Measurements from ENCODE around the gene CIDEC.
A peak's percentile ranks its signal among the peaks of the same experiment; 100 is the strongest.
"Not testable (repeated sequence)": the region's sequence is repeated elsewhere in the genome, so short reads cannot be mapped to it uniquely, and the experiment has no call there.

The CIDEC gene

GRCh38 chr3:9900965-9901415 is 20.9 kb upstream of the CIDEC start:
- DNase-seq, result not testable (repeated sequence)

GRCh38 chr3:9899289-9899791 is 19.3 kb upstream of the CIDEC start:
- no peak for DNase-seq

DNA sequence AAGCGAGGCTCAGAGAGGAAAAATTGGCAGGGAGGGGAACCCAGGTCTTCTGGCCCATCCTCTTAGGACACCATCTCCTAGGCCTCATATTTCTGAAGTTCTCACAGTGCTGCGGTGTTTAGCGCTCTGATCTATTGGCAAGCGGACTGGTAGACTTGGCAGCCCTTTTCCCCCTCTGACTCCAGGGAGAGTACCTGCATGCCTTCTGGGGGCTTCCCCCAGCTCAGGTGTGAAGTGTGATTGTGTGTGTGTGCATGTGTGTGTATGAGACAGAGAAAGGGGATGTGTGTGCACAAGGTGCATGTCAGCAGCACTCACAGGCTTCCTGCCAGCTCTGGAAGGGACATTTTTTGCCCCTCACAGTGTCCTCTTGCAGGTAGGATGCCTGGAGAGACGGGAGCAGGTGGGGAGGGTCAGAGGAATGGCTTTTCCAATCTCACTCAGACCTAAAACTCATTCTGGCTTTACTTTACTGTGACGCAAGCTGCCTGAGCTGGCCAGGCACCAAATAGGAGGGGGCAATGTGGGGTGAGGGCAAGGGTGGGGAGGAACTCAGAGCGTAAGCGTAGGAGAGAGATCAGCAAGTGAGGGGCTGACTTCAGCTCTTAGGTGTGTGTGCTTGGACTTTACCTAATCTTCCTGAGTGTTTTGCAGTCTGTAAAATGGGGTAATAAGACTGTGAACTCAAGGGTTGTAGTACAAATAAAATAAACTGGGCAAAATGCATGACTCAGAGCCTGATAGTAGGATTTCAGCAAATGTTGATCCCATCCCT is 18.6 kb upstream of the CIDEC start:
- no peak for DNase-seq

DNA sequence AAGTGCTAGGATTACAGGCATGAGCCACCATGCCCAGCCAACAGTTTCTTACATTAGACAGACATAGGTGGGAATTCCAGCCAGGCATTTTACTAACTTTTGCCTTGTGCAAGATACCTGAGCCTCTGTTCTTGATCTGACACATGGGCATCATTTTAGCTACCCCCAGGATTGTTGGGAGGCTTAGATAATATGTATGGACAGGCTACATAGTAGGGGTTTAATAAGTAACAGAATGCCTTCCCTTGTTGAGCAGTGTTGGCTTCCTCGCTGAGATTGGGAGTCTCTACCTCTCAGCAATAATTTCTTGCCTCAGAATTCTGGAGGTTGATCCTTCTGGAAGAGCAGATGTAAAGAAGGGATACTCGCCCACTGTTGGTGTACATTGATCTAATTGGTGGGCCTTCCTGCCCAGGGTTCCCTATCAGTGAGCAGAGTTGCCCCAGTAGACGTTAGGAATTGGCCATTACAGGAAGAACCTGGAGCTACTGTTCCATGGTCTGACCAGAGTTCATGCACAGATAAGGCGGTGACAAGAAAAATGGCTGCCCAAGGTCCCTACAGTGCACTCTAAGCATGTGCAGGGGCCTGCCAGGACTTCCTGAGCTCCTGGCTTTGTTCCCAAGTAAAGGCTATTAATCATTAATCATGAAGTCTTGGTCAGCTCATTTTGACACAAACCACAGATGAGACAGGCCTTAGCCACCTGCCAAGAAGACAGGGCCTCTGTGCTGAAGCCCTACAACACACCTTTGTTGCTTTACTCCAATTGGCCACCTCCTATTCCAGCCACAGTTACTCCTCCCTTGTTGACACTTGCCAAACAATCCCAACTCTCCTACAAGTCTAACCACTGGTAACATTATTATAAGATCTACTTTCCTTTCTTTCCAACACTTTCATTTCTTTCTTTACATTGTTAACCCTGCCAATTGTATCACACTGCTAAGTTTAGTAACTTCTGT is 17.6 kb upstream of the CIDEC start:
- DNase-seq, result no peak

GRCh38 chr3:9896755-9897407 is 16.8 kb upstream of the CIDEC start:
- not testable (repeated sequence) for DNase-seq

GRCh38 chr3:9895715-9896114 is 15.7 kb upstream of the CIDEC start:
- not testable (repeated sequence) for DNase-seq

GRCh38 chr3:9893739-9894138 is 13.7 kb upstream of the CIDEC start:
- no peak for DNase-seq

DNA sequence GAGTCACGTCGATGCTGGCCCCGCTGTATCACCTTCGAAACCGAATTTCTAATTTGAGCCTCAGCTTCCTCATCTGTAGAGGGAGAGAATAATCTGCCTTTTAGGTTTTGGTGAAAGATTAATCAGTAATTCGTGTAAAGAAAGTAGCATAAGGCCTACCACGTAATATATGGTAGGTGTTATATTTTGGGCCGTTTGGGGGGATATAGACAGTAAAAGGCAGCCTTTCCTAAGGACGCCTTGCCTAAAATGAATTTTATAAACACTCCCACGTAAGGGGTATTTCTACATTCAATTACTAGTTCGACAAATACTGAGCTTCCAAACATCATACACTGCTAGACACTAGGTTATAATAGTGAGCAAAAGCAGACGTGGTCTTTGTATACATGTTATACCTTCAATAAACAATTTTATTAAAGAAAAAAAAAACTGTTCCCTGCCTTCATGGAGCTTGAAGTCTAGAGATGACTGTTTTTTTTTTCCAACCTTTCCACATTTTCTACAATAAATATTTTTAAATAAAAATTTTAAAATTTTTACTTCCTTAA is 11.1 kb upstream of the CIDEC start:
- DNase-seq, result no peak

- DNase-seq, result peak; percentile 86
These were observed 10.4 kb upstream of the CIDEC start, which contains the start of gene JAGN1 for GRCh38 chr3:9890249-9891071. JAGN1 (plus strand) TSS chr3:9890610; CDS start chr3:9890723, 113 bp downstream.

DNA sequence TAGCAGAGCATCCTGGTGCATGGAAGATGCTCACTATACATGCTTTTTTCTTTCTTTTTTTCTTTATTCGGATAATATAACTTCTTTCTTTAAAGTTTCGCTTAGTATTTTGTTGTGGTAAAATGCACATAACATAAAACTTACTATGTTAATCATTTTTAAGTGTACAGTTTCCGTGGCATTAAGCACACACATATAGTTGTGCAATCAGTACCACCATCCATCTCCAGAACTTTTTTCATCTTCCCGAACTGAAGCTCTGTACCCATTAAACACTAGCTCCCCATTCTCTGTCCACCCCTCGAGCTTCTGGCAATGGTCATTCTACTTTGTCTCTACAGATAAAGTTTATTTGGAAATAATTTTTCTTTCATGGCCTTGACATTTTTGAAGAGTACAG is 9.4 kb upstream of the CIDEC start:
- no peak for DNase-seq

DNA sequence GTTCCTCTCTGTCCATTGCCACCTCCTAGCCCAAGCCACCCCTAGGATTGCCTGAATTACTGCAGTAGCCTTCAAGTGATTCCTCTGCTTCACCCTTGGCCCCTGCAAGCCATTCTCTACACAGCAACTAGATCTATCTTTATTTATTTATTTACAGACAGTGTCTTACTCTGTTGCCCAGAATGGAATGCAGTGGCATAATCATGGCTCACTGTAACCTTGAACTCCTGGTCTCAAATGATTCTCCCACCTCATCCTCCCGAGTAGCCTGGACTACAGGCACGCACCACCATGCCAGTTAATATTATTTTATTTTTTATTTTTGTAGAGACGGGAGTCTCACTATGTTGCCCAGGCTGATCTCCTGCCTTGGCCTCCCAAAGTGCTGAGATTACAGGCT is 8.5 kb upstream of the CIDEC start:
- DNase-seq, result no peak

GRCh38 chr3:9887480-9887879 is 7.4 kb upstream of the CIDEC start:
- DNase-seq, result no peak

DNA sequence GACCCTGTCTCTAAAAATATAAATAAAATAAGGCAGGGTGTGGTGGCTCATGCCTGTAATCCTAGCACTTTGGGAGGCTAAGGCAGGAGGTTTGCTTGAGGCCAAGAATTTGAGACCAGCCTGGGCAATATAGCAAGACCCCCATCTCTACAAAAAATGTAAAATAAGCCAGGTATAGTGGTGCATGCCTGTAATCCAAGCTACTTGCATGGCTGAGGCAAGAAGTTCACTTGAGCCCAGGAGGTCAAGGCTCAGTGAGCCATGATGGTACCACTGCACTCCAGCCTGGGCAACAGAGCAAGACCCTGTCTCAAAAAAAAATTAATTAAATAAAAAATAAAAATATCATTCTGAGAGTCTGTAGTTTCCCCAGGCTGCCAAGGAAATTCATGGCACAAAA is 6.3 kb upstream of the CIDEC start:
- no peak for DNase-seq

DNA sequence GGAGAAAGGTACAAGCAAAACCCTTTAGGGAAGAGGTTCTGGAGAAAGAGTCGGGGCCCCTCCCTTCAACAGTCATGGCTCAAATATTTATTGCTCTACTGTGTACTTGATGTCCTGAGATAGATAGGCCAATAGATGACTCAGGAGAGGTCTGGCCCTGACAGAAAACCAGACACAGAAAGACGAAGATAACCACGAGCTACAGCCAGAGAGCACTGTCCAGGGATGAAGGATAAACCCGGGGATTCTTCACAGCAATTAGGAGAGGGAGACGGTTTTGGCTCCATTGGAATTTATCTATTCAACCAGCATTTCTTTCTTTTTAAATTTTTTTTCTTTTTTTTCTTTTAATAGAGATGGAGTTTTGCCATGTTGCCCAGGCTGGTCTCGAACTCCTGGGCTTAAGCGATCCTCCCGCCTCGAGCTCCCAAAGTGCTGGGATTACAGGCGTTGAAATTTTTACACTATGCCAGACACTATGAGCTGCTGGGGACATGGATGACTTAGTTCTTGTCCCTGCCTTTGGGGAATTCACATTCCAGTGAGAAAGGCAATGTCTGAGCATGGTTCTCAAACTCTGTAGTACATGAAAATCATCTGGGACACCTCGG is 4.6 kb upstream of the CIDEC start:
- DNase-seq, result no peak

DNA sequence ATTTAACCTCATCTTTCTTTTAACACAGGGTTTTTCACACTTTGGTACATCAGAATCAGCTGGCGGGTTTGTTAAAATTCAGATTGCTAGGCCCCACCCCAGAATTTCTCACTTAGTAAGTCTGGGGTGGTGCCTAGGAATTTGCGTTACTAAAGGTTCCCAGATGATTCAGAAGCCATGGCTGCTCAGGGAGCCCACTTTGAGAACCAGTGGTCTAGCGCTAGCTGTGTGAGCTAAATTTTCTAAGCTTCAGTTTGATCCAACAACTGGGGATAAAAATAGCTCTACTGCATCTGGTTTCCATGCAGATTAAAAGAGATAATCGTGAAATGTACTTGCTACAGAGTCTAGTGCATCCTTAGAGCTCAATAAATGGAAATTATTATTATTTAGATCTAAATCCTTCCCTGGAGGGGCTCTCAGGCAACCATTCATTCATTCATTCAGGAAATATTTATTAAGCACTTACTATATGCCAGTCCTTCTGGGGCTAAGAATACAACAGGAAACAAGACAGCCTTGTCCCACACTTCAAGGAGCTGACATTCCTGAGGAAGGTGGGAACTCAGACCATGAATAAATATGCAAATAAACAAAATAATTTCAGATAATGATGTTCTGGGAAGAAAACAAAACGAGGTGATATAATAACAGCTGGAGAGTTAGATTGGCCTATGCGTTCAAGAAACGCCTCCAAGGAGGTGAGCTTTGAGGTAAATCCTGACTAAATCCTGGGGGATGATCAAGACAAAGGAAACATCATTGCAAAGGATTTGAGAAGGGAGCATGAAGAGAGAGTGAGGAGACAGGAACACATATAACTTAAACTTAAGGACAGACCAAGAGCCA is 3.9 kb upstream of the CIDEC start:
- no peak for DNase-seq

GRCh38 chr3:9881441-9881840 is 1.4 kb upstream of the CIDEC start:
- DNase-seq, result no peak

GRCh38 chr3:9878700-9879099 is 1.4 kb downstream of the CIDEC start:
- no peak for DNase-seq

DNA sequence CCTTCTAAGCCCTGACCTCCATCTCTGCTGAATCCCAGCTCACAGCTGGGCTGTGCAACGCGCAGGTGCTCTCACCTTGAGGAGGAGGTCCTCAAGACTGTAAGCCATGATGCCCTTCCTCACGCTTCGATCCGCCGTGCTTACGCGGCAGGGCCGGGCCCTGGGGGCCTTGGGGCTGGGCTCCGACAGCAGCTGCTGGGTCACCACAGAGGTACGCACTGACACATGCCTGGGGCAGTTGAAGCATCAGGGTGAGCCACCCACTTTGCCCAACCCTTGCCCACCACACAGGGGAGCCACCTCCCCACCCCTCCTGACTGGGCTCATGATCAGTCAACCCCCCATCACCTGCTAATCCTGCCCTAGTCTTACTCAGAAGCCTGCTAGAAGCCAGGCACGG is 3.1 kb downstream of the CIDEC start:
- no peak for DNase-seq

DNA sequence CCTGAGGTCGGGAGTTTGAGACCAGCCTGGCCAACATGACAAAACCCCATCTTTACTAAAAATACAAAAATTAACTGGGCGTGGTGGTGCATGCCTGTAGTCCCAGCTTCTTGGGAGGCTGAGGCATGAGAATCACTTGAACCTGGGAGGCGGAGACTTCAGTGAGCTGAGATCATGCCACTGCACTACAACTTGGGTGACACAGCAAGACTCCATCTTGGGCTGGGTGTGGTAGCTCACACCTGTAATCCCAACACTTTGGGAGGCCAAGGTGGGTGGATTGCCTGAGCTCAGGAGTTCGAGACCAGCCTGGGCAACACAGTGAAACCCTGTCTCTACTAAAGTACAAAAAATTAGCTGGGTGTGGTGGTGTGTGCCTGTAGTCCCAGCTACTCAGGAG is 3.8 kb downstream of the CIDEC start:
- not testable (repeated sequence) for DNase-seq

DNA sequence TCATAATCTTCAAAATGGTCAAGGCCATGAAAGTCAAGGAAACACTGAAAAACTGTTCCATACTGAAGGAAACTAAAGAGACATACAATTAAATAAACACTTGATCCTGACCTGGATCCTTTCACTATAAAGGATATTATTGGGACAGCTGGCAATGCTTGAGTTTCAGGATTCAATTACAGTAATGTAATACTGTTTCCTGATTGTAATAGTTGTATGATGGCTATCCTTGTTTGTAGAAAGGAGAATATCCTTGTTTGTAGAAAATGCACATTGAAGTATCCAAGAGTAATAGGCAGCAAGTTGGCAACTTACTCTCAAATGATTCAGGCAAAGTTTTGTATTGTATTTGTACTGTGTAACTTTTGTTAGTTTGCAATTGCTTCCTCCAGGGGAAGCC is 4.6 kb downstream of the CIDEC start:
- DNase-seq, result peak; percentile 86

All from NCI-H2029 treated with DMSO at 0.1 percent for 48 hours (cell line).